ENCODE data around the gene GPATCH4. TPM values are rescaled to one million over a fixed set of nuclear protein-coding genes. Genes with fewer than 3 reads are reported as not detected.
"Not testable (repeated sequence)": the region's sequence is repeated elsewhere in the genome, so short reads cannot be mapped to it uniquely, and the experiment has no call there.

Gene GPATCH4
- polyA plus RNA-seq, 3 donors, result 33.0 to 38.7 (median 36.4) TPM

DNA sequence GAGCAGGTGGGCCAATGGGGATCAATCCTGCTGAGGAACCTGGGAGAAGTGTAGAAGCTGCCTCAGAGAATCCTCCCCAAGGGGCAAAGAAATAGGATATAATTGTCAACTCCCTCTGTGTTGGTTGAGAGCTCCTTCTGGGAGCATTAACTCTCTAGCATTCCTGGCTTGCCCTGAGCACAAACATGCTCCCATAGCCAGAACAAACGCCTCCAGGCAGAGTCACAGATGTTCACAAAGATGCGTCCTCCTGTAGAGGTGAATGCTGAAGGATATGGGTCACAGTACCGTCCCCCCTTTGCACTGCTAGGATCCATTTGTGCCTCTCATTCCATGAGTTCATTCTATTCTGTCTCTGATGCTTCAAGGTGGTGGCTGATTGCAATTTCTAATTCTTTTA is 31.1 kb upstream of the GPATCH4 start:
- DNase-seq, result no peak

- DNase-seq, result not testable (repeated sequence)
Measured at GRCh38 chr1:156631152-156631551, 29.9 kb upstream of the GPATCH4 start.

DNA sequence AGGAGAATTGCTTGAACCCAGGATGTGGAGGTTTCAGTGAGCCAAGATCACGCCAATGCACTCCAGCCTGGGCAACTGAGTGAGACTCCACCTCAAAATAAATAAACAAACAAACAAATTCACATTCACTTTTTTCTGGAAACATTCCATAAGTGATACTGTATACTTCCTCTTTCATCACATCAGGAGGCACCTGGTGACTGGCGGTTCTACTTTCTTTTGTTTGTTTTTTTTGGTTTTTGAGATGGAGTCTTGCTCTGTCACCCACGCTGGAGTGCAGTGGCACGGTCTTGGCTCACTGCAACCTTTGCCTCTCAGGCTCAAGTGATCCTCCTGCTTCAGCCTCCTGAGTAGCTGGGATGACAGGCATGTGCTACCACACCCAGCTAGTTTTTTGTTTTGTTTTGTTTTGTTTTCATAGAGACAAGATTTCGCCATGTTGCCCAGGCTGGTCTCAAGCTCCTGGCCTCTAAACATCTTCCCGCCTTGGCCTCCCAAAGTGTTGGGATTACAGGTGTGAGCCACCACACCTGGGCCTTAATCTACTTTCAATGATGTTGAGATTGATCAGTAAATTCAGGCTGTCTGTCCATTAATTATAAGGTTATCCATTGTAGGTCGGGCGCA is 28.7 kb upstream of the GPATCH4 start:
- DNase-seq, result no peak

DNA sequence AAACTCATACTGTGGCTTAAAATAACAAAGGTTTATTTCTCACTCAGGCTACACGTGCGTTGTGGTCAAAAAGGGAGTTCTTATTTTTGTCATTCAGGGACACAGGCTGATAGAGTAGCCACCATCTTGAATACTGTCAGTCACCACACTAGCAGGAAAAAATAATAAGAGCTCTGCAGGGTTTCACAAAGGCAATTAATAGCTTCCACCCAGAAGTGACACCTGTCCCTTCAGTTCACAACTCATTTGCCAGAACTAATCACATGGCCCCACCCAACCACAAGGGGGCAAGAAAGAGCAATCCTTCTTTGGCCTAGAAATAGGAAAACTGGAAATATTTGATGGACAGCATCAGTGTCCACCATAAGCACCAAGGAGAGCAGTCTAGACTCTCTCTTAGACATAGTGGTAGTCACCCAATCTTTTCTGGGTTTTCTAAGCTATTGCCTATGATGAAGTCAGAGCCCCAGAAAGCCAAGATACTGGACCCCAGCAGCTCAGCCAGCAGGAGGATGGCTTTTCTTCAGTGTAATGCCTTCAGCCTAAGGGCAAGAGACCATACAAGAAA is 26.1 kb upstream of the GPATCH4 start:
- no peak for DNase-seq

- DNase-seq, result no peak
Measured at GRCh38 chr1:156626079-156626438, 24.8 kb upstream of the GPATCH4 start.

GRCh38 chr1:156625436-156626078 is 24.3 kb upstream of the GPATCH4 start:
- no peak for DNase-seq

GRCh38 chr1:156624814-156625435 is 23.6 kb upstream of the GPATCH4 start:
- no peak for DNase-seq

DNA sequence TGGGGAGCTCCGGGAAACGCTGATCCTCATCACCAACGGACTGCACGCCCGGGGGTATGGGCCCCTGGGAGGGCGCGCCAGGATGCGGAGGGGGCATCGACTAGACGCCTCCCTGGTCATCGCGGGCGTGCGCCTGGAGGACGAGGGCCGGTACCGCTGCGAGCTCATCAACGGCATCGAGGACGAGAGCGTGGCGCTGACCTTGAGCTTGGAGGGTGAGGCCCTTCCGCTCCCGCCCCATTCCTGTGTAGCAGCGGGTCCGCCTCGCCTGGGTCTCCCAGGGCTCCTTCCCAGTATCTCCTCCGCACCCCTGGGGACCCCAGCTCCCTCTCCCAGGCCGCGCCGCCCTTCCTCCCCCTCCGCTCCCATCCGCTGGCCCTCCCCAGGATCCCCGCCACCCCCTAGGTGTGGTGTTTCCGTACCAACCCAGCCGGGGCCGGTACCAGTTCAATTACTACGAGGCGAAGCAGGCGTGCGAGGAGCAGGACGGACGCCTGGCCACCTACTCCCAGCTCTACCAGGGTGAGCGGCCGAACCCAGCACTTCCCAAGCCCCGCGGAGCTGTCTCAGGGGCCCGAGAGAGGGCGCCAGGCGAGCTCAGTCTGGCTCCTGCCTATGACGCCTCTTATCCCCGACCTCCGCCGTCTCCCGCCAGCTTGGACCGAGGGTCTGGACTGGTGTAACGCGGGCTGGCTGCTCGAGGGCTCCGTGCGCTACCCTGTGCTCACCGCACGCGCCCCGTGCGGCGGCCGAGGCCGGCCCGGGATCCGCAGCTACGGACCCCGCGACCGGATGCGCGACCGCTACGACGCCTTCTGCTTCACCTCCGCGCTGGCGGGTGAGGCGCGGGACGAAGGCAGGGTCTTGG is 22.9 kb upstream of the GPATCH4 start:
- DNase-seq, result no peak

DNA sequence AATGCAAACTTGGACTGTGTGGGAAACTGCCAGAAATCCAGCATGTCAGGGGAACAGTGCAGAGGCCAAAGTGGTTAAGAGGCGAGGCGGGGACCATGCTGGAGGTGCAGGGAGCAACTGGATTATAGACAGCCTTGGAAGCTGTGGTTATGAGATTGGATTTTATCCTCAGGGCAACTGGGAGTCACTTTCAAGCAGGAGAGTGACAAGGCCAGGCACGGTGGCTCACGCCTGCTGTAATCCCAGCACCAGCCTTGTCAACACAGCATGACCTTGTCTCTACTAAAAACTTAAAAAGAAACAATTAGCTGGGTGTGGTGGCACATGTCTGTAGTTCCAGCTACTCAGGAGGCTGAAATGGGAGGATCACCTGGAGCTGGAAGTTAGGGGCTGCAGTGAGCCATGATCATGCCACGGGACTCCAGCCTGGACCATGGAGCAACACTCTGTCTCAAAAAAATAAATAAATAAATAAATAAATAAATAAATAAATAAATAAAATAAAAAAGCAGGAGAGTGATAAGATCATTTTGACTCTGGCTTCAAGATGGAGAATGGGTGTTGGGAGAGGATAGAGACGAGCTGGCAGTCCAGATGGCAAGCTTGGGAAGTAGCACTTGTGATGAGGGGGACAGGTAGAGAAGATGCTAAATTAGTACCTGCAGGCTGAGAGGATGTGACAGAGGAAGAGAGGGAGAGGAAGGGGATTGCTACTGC is 21.5 kb upstream of the GPATCH4 start:
- no peak for DNase-seq

DNA sequence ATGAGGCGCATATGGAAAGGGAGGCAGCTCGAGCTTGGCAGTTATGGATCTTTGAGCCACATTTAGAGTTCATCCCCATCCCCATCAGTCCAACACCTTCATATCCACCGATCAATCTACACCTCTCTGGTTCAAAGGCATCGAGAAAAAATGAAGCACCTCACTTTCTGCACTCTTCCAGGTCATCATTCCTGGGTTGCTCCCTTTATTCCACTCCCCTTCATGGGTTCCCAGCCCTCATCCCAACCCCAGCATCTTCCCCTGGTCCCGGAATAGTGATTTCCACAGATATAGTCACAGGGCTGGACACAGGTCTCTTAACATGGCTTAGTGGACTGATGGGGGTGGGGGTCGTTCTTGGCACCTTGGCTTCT is 18.3 kb upstream of the GPATCH4 start:
- DNase-seq, result no peak

GRCh38 chr1:156618853-156619581 is 17.7 kb upstream of the GPATCH4 start, which contains the start of gene HAPLN2:
Gene HAPLN2 (plus strand): TSS chr1:156619415. CDS start chr1:156623491, 4,076 bp downstream.
- DNase-seq, result no peak

DNA sequence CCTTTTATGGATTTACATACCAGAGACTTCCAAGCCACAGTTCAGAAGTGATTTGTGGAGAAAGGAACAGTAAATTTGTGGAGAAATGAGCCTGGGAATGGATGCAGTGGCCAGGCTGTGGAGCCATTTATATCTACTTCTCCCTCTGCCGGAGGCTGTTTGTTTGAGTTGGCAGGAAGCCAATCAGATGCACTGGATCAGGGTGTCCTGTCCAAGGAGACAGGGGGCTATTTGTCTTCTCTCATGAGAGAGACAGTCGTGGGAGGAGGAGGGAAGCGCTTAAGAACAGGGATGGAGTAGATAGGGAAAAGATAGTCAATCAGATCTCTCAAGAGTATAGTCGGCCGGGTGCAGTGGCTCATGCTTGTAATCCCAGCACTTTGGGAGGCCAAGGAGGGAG is 15.2 kb upstream of the GPATCH4 start:
- DNase-seq, result peak; percentile 92

DNA sequence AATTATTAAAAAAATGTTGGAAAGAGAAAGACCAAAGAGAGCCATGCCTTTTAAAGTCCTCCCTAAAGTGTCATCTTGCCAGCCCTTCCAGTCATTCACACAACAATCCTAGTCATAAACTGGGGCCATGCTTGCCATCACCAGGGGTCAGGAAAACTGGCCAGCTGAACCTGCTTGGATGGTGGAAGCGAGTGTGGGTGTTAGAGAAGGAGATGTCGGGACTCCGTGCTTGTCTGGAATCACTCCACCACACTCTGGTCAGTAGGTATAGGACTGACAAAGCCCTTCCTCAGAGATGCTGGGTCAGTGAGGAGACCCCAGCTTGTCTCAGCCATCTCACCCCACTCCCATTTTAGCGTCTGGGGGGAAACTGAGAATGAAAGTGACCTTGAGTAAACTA is 14.7 kb upstream of the GPATCH4 start:
- no peak for DNase-seq

GRCh38 chr1:156612666-156613065 is 11.4 kb upstream of the GPATCH4 start:
- no peak for DNase-seq

GRCh38 chr1:156610072-156610471 is 8.8 kb upstream of the GPATCH4 start:
- DNase-seq, result not testable (repeated sequence)

DNA sequence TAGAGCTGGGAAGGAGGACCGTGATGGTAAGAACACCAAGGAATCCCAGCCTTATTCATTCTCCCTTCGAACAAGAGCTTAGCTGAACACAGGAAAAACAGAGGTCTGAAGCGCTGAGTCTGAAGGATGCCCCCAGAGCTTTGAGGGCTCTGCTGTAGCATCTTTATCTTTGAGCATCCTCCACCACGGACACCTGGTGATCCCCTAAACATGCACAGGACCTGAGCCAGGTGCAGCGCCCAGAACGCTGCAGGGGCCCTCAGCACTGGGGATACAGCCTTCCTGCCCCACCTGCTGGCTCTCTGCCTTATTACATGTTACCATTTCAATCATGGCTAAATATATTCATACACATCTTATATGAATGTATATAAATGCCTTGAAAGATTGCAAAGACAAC is 7.7 kb upstream of the GPATCH4 start:
- DNase-seq, result no peak

- DNase-seq, result no peak
Measured at GRCh38 chr1:156608036-156608674, 6.9 kb upstream of the GPATCH4 start.

DNA sequence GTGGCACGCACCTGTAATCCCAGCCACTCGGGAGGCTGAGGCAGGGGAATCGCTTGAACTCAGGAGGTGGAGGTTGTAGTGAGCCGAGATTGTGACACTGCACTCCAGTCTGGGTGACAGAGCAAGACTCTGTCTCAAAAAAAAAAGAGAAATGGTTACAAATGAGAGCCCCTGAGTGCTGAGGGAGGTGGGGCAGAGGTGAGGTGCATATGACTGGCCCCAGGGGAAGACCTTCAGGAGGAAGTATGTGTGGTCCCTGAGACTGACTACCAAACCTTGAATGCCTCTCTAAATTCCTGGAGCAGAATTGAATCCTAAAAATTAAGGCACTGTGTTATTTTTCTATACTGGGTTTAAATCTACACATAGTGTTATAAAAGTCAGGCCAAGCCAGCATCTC is 6.1 kb upstream of the GPATCH4 start:
- not testable (repeated sequence) for DNase-seq

- no peak for DNase-seq
Measured at GRCh38 chr1:156602557-156602993, 1.3 kb upstream of the GPATCH4 start.

DNA sequence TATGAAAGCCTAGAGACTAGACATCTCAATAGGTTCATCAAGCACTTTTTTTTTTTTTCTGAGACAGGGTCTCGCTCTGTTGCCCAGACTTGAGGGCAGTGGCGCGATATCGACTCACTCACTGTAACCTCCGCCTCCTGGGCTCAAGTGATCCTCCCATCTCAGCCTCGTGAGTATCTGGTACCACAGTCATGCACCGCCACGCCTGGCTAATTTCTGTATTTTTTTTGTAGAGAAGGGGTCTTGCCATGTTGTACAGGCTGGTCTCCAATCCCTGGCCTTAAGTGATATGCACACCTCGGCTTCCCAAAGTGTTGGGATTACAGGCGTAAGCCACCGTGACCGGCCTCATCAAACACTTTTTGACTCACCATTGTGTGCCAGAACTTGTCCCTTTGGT is 613 bp upstream of the GPATCH4 start:
- DNase-seq, result no peak

Data from renal pelvis (tissue), 4 donors.